Trophoblast cell (in vitro differentiated cells and primary cell): ENCODE data around the gene CCR3.
"Not testable (repeated sequence)": the region's sequence is repeated elsewhere in the genome, so short reads cannot be mapped to it uniquely, and the experiment has no call there.

Experiments used
- DNase-seq, 2 donors: peaks; one replicate each; pipeline ENCODE4 v3.0.0-alpha.2; 2016
- H2AFZ ChIP-seq: 2 replicates; pipeline ENCODE4 v1.6.1; 2013; ENCODE audit warnings: low read length, moderate library complexity, mild to moderate bottlenecking; ENCODE audit not compliant: insufficient read depth, poor library complexity
- H2AK5ac ChIP-seq: 2 replicates; pipeline ENCODE4 v1.6.1; 2013; ENCODE audit warnings: mild to moderate bottlenecking, low read length
- H2BK120ac ChIP-seq: 2 replicates; pipeline ENCODE4 v1.6.1; 2013; ENCODE audit warnings: low read length, mild to moderate bottlenecking, moderate library complexity; ENCODE audit not compliant: insufficient read depth, poor library complexity
- H2BK12ac ChIP-seq: 2 replicates; pipeline ENCODE4 v1.6.1; 2013; ENCODE audit warnings: mild to moderate bottlenecking, low read length, moderate library complexity
- H2BK5ac ChIP-seq: 2 replicates; pipeline ENCODE4 v1.6.1; 2013; ENCODE audit warnings: low read length, low read depth, moderate library complexity, mild to moderate bottlenecking; ENCODE audit not compliant: poor library complexity
- H3K14ac ChIP-seq: 2 replicates; pipeline ENCODE4 v1.6.1; 2013; ENCODE audit warnings: mild to moderate bottlenecking, low read length
- H3K18ac ChIP-seq: 2 replicates; pipeline ENCODE4 v1.6.1; 2013; ENCODE audit warnings: mild to moderate bottlenecking, low read length
- H3K23ac ChIP-seq: 2 replicates; pipeline ENCODE4 v1.6.1; 2013; ENCODE audit warnings: low read length
- H3K27ac ChIP-seq: 2 replicates; pipeline ENCODE4 v1.5.1; 2013; ENCODE audit warnings: low read depth, mild to moderate bottlenecking, inconsistent platforms, low read length, moderate library complexity
- H3K27me3 ChIP-seq: 2 replicates; pipeline ENCODE4 v1.6.1; 2013; ENCODE audit warnings: inconsistent platforms, mild to moderate bottlenecking, low read length, moderate library complexity; ENCODE audit not compliant: insufficient read depth
- H3K36me3 ChIP-seq, 2 experiments: 1 replicate in 1 of 2; 2 replicates in 1 of 2; pipeline ENCODE4 v1.6.1; 2013; ENCODE audit warnings: low read length in 2 of 2, mild to moderate bottlenecking in 2 of 2, moderate library complexity in 1 of 2; ENCODE audit not compliant: insufficient read depth in 2 of 2, control insufficient read depth in 1 of 2
- H3K4ac ChIP-seq: 2 replicates; pipeline ENCODE4 v1.6.1; 2013; ENCODE audit warnings: low read depth, mild to moderate bottlenecking, low read length, moderate library complexity
- H3K4me1 ChIP-seq, 2 experiments: 1 replicate in 1 of 2; 2 replicates in 1 of 2; pipeline ENCODE4 v1.6.1; 2013; ENCODE audit warnings: low read length in 2 of 2, mild to moderate bottlenecking in 2 of 2, moderate library complexity in 1 of 2; ENCODE audit not compliant: insufficient read depth in 2 of 2, control insufficient read depth in 1 of 2
- H3K4me2 ChIP-seq: 2 replicates; pipeline ENCODE4 v1.6.1; 2013; ENCODE audit warnings: inconsistent platforms, mild to moderate bottlenecking, low read length, moderate library complexity
- H3K4me3 ChIP-seq: 2 replicates; pipeline ENCODE4 v1.5.1; 2013; ENCODE audit warnings: mild to moderate bottlenecking, low read depth, low read length, inconsistent platforms
- H3K79me1 ChIP-seq: one replicate; pipeline ENCODE4 v1.6.1; 2013; ENCODE audit warnings: low read length
- H3K79me2 ChIP-seq: 2 replicates; pipeline ENCODE4 v1.6.1; 2013; ENCODE audit warnings: low read length, mild to moderate bottlenecking; ENCODE audit not compliant: control insufficient read depth, insufficient read depth, poor library complexity
- H3K9ac ChIP-seq: 2 replicates; pipeline ENCODE4 v1.6.1; 2013; ENCODE audit warnings: mild to moderate bottlenecking, low read length
- H3K9me3 ChIP-seq: 2 replicates; pipeline ENCODE4 v1.6.1; 2013; ENCODE audit warnings: low read depth, mild to moderate bottlenecking, control low read depth, inconsistent platforms, low read length; ENCODE audit not compliant: insufficient read depth
- H4K12ac ChIP-seq: 2 replicates; pipeline ENCODE4 v1.6.1; 2013; ENCODE audit warnings: low read depth, mild to moderate bottlenecking, low read length, moderate library complexity
- H4K8ac ChIP-seq: 2 replicates; pipeline ENCODE4 v1.6.1; 2013; ENCODE audit warnings: low read depth, mild to moderate bottlenecking, low read length, moderate library complexity
- H4K91ac ChIP-seq: one replicate; pipeline ENCODE4 v1.6.1; 2013; ENCODE audit warnings: low read depth, mild to moderate bottlenecking, low read length, moderate library complexity
- WGBS: extraction: QIAGEN DNeasy Blood & Tissue Kit; methylation state at CpG from one replicate; pipeline ENCODE4 v1.1.7; 2013; ENCODE audit warnings: missing lambda C conversion rate; ENCODE audit not compliant: insufficient read length, insufficient coverage; ENCODE audit errors: extremely low coverage; 5-methylcytosine and 5-hydroxymethylcytosine counted together

CCR3 gene

DNA sequence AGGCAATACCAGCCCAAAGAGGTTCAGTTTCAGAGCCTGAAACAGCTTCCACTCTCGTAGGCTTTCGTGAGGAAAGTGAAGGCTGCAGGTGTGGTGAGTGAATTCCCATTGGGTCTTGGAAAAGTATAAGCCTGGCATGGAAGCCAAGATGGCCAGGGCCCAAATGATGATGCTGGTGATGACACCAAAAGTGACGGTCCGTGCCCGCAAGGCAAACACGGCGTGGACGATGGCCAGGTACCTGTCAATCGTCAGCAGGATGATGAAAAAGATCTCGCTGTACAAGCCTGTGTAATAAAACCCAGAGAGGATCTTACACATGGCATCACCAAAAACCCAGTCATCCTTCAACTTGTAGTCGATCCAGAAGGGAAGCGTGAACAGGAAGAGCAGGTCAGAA, 38.6 kb upstream of the CCR3 start:
- Histone ChIP-seq H3K27me3 (no peaks in the 10 kb centered on the region), H2BK5ac (no peak overlapping the region), H3K79me2 (no peaks in the 10 kb centered on the region), H3K36me3 (peaks cover 0 to 9% of the 10 kb centered on the region in 2 experiments), H3K4me2 (no peak overlapping the region), H2BK120ac (no peak overlapping the region), H3K23ac (no peak overlapping the region), H2AFZ (no peak overlapping the region), H3K18ac (no peak overlapping the region), H3K9ac (no peak overlapping the region), H2BK12ac (no peak overlapping the region), H2AK5ac (no peak overlapping the region), H3K4ac (no peak overlapping the region), H4K12ac (no peak overlapping the region), H3K27ac (no peak overlapping the region), H3K9me3 (peaks cover 5% of the 10 kb centered on the region), H3K79me1 (peaks cover 12% of the 10 kb centered on the region), H4K8ac (no peak overlapping the region), H3K4me1 (peaks cover 0 to 8% of the 10 kb centered on the region in 2 experiments), H3K4me3 (no peak overlapping the region), H4K91ac (no peak overlapping the region), H3K14ac (no peak overlapping the region)
- no CpG with 5 or more reads among the region's 12 CpGs for WGBS
- DNase-seq: no peak

DNA sequence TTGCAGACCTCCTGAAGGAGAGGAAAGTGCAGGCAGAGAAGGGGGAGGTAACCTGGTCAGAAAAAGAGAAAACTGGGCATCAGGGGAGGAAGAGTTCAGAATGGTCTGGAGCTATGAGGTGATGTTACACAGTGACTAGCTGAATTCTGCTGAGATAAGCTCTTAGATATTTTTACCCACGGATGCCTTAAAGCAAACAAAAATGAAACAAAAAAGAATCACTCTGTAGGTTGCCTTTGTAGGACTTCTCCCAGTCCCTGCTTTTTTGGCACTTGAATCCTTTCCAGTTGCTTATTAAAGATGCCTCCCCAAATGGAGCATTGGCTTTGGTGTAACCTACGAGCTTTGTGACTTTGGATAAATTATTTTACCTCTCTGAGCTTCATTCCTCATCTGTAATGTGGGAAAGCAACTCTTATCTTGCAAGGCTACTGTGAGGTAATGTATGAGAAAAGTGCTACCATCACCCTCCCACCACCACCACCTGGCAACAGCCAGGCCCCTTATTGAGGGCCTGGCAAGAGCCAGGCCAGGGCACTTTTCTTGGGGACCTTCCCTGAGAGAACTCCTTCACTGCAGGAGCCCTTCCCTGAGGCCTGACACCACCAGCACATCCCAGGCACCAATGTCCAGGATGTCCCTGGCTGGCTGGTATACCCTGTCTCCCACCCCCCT, 36.8 kb upstream of the CCR3 start:
- Histone ChIP-seq H3K4me2 (no peak overlapping the region), H2BK12ac (peak overlapping the region; percentile 63), H3K4ac (no peak overlapping the region), H3K79me1 (peaks cover 9% of the 10 kb centered on the region), H3K27ac (no peak overlapping the region), H2AFZ (no peak overlapping the region), H3K14ac (no peak overlapping the region), H3K9ac (no peak overlapping the region), H3K9me3 (peaks cover 4% of the 10 kb centered on the region), H3K4me3 (no peak overlapping the region), H3K18ac (no peak overlapping the region), H2BK5ac (no peak overlapping the region), H4K12ac (no peak overlapping the region), H2AK5ac (peak overlapping the region; percentile 12), H3K23ac (no peak overlapping the region), H3K36me3 (peaks cover 0 to 9% of the 10 kb centered on the region in 2 experiments), H3K4me1 (peaks cover 0 to 8% of the 10 kb centered on the region in 2 experiments), H2BK120ac (no peak overlapping the region), H4K8ac (no peak overlapping the region), H3K27me3 (no peaks in the 10 kb centered on the region), H3K79me2 (no peaks in the 10 kb centered on the region), H4K91ac (peak overlapping the region; percentile 58)
- no peak for DNase-seq
- WGBS: no CpG with 5 or more reads among the region's 2 CpGs

DNA sequence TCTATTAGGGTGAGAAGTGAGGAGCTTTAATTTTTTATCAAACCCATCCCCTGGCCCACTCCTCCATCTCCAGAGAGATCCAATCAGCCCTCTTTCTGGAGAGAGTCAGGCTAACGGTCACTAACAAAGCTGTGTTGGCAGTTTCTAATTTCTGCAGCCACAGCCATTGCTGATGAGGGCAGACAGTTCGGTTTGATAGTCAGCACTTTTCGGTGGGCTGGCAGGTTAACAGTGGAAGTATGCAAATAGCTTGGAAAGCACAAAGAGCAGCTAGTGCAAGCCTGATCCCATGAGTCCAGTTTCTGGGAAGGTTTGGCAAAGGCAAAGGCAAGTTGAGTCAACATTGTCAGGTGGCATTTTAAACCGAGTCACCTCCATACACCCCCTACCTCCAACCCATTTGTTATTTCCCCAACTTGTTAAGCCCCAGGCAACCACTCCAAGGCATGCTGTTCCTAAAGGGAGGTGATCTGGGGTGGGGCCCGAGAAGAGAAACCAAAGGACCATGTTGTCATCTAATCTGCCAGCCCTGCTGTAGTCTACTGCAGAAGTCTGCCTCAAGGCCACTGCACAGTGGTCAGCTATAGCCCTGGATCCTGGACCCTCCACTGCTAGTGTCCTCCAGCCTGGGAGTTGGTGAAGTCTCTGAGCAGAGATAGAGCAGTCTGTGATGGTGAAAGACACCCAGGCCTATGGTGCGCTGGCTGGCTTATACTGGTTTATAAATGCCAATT, 35.8 kb upstream of the CCR3 start:
- H3K4ac ChIP-seq: no peak overlapping the region
- H3K4me3 ChIP-seq: no peak overlapping the region
- peak overlapping the region; percentile 81 for H2AK5ac ChIP-seq
- peak overlapping the region; percentile 37 for H2BK12ac ChIP-seq
- H3K27me3 ChIP-seq: no peaks in the 10 kb centered on the region
- no peak overlapping the region for H3K23ac ChIP-seq
- no peak for DNase-seq
- peaks cover 0 to 9% of the 10 kb centered on the region in 2 experiments for H3K36me3 ChIP-seq
- H4K91ac ChIP-seq: peak overlapping the region; percentile 59
- WGBS: no CpG with 5 or more reads among the region's 6 CpGs
- peak overlapping the region; percentile 29 for H3K18ac ChIP-seq
- H2BK120ac ChIP-seq: peak overlapping the region; percentile 35
- peak overlapping the region; percentile 17 for H4K8ac ChIP-seq
- no peaks in the 10 kb centered on the region for H3K79me2 ChIP-seq
- no peak overlapping the region for H2AFZ ChIP-seq
- peak overlapping the region; percentile 46 for H3K14ac ChIP-seq
- no peak overlapping the region for H3K9ac ChIP-seq
- H2BK5ac ChIP-seq: peak overlapping the region; percentile 21
- H3K79me1 ChIP-seq: peaks cover 9% of the 10 kb centered on the region
- no peak overlapping the region for H4K12ac ChIP-seq
- no peak overlapping the region for H3K27ac ChIP-seq
- peaks cover 4% of the 10 kb centered on the region for H3K9me3 ChIP-seq
- peaks cover 0 to 8% of the 10 kb centered on the region in 2 experiments for H3K4me1 ChIP-seq
- no peak overlapping the region for H3K4me2 ChIP-seq

DNA sequence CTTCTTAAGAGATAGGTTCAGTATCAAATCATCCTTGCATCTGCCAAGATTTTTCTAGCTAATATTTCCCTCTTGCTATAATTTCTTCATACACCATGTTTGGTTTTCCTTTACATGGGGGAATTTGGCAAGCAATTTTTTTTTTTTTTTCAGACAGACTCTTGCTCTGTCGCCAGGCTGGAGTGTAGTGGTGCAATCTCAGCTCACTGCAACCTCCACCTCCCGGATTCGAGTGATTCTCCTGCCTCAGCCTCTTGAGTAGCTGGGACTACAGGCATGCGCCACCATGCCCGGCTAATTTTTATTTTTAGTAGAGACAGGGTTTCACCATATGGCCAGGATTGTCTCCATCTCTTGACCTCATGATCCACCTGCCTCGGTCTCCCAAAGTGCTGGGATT, 34.7 kb upstream of the CCR3 start:
- H2AK5ac ChIP-seq, H3K4me3 ChIP-seq, H3K9ac ChIP-seq, H2AFZ ChIP-seq, H3K27me3 ChIP-seq, H2BK12ac ChIP-seq, H4K12ac ChIP-seq, H3K23ac ChIP-seq, H3K36me3 ChIP-seq, H3K4me1 ChIP-seq, DNase-seq, H3K14ac ChIP-seq, H2BK120ac ChIP-seq, H3K9me3 ChIP-seq, H4K91ac ChIP-seq, H3K18ac ChIP-seq, H2BK5ac ChIP-seq, H3K4ac ChIP-seq, H3K27ac ChIP-seq, H3K79me2 ChIP-seq, H3K79me1 ChIP-seq, H3K4me2 ChIP-seq: not testable (repeated sequence)
- WGBS: no CpG with 5 or more reads among the region's 6 CpGs
- H4K8ac ChIP-seq: peak overlapping the region; percentile 17
